Stimulated activated CD4-positive, alpha-beta T cell treated with anti-CD3 and anti-CD28 coated beads, Interleukin-15, amount 100 ng/mL, for 48 hours (primary cell): ENCODE measurements around the gene CCS.
"Not testable (repeated sequence)": the region's sequence is repeated elsewhere in the genome, so short reads cannot be mapped to it uniquely, and the experiment has no call there.

Source experiments
- DNase-seq, 2 donors: peaks; one replicate each; pipeline ENCODE4 v3.0.0-alpha.2; 2020; ENCODE audit warnings: low read depth in 2 of 2

Gene CCS

GRCh38 chr11:66591175-66591574, 1.8 kb upstream of the CCS start:
- DNase-seq = no peak

DNA sequence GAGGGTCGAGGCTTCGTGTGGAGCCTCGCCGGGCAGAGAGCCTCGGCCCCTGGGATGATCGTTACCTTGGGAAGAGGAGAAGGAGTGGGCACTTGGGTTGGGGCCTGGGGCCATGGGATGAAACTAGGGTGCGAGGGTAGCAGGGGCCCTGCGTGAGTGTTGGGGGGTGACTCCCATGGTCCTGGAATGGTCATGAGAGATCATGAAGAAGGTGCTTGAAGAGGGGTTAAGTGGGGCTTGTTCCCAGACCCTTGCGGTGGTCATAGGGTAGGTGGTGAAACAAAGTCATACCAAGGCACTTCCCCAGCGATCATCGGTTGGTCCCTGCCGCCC, 284 bp downstream of the CCS start:
- DNase-seq = no peak

DNA sequence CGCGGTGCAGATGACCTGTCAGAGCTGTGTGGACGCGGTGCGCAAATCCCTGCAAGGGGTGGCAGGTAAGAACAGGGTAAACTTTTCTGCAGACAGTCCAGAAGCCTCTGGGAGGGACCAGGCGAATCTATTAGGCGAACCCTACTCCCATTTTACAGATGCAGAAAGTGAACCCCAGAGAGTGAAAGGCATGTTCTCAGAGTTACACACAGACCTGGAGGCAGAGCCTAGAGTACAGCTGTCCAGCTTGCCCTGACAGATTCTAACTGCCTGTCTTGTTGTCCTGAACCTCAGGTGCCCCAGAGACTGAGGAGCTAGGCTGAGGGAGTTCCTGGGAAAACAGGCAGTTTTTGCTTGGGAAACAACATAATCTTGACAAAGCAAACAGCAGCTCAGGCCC, 665 bp downstream of the CCS start:
- no peak for DNase-seq

GRCh38 chr11:66595245-66595904, 2.4 kb downstream of the CCS start:
- no peak for DNase-seq

DNA sequence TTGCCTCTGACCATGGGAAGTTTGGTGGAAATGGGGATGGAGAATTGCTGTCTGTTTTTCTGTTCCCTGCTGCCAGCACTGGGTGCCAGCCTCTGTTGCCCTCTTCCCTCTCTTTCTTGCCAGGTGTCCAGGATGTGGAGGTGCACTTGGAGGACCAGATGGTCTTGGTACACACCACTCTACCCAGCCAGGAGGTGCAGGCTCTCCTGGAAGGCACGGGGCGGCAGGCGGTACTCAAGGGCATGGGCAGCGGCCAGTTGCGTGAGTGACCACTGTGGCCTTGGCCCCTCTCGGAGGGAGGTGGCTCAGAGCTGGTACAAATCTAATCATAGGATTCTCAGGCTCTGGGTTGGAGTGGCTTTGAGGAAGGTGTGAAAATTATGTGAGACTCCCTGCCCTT, 6.0 kb downstream of the CCS start:
- no peak for DNase-seq

GRCh38 chr11:66600219-66600618, 7.2 kb downstream of the CCS start:
- no peak for DNase-seq

GRCh38 chr11:66600631-66601233, 7.7 kb downstream of the CCS start:
- no peak for DNase-seq

- no peak for DNase-seq
Measured at GRCh38 chr11:66603072-66603471, 10.1 kb downstream of the CCS start.

DNA sequence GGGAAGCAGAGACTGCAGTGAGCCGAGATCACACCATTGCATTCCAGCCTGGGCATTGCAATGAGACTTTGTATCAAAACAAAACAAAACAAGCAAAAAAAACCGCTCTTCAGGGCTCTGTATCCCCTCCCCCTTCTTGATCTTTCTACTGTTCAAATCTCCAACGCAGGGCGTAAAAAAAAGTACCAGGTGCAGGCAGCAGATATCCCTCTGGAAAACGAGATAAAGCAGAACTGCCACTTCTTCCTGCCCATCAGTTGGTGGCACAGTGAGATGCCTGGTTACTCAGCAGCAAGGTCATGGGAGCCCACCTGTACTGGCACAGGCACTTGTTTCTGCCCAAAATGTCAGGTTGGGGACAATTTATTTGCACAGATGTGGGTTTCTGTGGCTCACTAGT, 11.2 kb downstream of the CCS start:
- DNase-seq = no peak

DNA sequence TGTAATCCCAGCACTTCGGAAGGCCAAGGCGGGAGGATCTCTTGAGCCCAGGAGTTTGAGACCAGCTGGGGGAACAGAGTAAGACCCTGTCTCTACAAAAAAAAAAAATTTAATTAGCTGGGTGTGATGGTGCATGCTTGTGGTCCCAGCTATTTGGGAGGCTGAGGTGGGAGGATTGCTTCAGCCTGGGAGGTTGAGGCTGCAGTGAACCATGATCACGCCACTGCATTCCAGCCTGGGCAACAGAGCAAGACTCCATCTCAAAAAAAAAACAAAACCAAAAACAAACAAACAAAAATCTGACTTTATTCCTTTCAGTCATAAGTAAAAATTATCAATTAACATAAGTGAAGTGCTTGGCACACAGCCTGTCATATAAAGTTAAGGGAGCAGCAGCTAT, 13.6 kb downstream of the CCS start:
- DNase-seq = not testable (repeated sequence)

DNA sequence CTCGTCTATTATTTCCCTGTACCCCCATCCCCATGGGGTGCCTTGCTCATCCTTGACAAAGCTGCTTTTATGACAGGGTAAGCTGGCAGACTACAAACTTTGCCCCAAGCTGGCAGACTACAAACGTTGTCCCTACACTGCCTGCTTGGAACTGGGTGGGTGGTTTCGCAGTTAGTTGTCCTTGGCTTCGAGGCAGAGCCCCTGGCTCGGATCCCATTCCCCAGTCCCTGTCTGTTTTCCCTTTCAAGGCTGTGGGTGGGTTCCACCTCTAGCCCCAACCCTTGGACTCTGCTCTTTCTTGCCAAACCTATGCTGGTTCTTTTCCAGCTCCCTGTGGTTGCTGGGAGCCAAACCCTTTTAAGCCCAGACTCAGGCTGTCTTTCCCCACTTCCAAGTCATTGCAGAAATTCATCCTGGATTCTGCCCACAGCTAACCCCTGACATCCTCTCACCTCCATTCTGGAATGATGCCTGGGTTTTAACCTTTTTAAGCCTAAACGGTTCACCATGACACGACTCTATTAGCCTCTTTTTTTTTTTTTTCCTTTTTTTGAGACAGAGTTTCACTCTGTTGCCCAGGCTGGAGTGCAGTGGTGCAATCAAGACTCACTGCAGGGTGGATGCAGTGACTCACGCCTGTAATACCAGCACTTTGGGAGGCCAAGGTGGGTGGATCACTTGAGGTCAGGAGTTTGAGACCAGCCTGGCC, 14.3 kb downstream of the CCS start:
- no peak for DNase-seq

- no peak for DNase-seq
Measured at GRCh38 chr11:66609721-66610617, 17.0 kb downstream of the CCS start.

- DNase-seq = no peak
Measured at GRCh38 chr11:66612458-66612857, 19.5 kb downstream of the CCS start.

- DNase-seq = no peak
Measured at GRCh38 chr11:66614073-66614472, 21.1 kb downstream of the CCS start.

DNA sequence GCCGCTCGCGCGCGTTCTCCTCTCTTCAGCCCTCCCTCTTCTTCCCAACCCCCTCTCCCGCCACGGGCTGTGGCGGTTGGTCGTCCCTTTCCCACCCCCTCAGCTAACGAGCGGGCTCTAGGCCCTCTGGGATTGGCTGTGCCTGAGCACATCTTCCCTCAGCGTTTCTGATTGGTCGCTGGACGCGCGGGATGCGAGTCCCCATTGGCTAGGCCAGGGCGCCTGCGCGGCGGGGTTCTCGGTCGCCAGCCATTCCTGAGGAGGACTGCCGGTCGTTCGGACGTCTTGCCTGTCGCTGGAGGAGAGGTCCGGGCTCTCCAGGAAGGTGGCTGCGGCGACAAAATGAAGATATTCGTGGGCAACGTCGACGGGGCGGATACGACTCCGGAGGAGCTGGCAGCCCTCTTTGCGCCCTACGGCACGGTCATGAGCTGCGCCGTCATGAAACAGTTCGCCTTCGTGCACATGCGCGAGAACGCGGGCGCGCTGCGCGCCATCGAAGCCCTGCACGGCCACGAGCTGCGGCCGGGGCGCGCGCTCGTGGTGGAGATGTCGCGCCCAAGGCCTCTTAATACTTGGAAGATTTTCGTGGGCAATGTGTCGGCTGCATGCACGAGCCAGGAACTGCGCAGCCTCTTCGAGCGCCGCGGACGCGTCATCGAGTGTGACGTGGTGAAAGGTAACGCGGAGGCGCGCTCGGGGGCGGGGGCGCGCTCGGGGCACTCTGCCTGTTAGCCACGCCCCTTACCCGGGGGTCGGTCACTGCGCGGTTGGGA, 23.6 kb downstream of the CCS start, which contains the start of gene RBM14:
RBM14 (plus strand) TSS at position 252 of the 776 bp plus-strand sequence; CDS start at position 343, 91 bp downstream.
- peak; percentile 97 to 99 for DNase-seq

DNA sequence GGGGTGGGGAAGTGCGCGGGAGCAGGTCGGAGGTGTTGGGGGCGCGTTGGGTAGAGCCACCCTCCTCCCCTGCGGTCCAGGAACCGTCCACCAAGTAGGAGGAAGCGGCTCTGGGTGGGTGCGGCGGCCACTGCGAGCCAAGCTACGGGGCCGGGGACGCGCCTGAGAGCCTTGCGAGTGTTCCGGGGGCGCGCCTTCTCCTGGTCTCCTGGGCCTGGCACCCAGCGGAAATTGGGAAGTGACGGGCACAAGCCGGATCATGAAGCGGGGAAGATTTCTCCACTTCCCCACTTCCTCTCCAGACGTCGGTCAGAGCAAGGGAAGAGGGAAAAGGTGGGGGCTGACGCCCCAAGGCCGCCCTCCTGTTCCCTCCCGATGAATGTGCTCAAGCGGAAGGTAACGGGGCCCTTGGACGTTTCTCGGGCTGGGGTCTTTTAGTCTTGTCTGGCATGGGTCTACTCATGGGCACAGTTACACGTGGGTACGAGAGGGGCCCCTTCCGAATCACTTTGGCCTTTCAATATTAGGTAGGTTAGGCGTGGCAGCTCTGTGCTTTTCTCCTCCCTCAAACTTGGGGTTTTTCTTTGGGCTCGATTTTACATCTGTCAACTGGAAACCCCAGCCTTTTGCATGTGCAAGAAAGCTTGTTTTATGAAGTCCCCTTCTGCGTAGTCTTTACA, 24.3 kb downstream of the CCS start:
- no peak for DNase-seq

GRCh38 chr11:66619080-66619554, 26.1 kb downstream of the CCS start:
- no peak for DNase-seq

GRCh38 chr11:66624450-66624849, 31.5 kb downstream of the CCS start:
- DNase-seq = no peak

DNA sequence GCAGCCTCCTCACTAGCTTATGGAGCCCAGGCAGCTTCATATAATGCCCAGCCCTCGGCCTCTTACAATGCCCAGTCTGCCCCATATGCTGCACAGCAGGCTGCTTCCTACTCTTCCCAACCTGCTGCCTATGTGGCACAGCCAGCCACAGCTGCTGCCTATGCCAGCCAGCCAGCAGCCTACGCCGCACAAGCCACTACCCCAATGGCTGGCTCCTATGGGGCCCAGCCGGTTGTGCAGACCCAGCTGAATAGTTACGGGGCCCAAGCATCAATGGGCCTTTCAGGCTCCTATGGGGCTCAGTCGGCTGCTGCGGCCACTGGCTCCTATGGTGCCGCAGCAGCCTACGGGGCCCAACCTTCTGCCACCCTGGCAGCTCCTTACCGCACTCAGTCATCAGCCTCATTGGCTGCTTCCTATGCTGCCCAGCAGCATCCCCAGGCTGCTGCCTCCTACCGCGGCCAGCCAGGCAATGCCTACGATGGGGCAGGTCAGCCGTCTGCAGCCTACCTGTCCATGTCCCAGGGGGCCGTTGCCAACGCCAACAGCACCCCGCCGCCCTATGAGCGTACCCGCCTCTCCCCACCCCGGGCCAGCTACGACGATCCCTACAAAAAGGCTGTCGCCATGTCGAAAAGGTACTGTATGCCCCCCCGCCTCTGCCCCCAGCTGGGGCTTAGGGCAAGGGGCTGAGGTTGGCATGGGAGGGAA, 32.2 kb downstream of the CCS start:
- no peak for DNase-seq

DNA sequence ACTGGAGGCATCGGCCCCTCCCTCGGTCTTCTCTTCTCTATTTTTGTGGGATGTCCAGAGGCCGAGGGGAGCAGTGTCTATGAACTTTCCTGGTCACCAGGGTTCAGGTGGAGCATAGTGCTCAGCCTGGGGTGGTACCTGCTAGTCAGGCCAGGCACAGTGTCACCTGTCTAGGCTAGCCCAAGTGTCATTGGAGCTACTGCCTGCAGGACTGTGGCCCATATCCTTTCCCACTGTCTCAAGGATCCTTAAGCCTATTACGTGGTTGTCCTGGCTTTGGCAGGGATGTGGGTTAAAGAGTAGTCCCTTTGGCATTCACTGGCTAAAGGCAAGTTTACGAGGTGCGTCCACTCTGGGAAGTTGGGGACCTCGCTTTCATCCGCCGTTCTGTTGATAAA, 32.8 kb downstream of the CCS start:
- no peak for DNase-seq
